ENCODE data around the gene CYTH1. TPM values are rescaled to one million over a fixed set of nuclear protein-coding genes. Genes with fewer than 3 reads are reported as not detected.

Gene CYTH1
- total and polyA plus RNA-seq, 10 donors, result 66.9 to 169 (median 131) TPM

DNA sequence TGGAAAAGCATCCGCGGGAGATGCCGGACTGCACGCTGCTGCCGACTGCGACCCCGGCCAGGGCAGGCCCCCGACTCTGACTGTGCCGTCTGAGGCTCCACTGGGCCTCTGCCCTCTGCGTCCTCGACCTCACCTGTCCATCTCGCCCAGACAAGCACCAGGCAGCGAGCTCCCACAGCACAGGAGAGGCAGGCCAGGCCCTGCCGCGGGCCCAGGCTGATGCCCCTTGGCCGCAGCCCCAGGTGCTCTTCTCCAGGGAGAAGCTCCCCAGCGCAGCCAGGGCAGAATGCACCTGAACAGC lies 106.8 kb downstream of the CYTH1 start:
- WGBS, 5 donors, result 94 to 98% (median 97%) methylated on average over 17 of the region's 17 CpGs
- Histone ChIP-seq H3K4me3 (no peak overlapping the region), H3K4me1 (peaks cover 0 to 11% (median 4%) of the 10 kb centered on the region in 6 donors), H3K36me3 (peaks cover 9 to 99% (median 80%) of the 10 kb centered on the region in 6 donors), H3K27me3 (replicated peaks in 1 of 7) (no peaks in the 10 kb centered on the region), H3K27ac (no peak overlapping the region), H3K9me3 (no peaks in the 10 kb centered on the region)
- TF ChIP-seq, protein P1, sequence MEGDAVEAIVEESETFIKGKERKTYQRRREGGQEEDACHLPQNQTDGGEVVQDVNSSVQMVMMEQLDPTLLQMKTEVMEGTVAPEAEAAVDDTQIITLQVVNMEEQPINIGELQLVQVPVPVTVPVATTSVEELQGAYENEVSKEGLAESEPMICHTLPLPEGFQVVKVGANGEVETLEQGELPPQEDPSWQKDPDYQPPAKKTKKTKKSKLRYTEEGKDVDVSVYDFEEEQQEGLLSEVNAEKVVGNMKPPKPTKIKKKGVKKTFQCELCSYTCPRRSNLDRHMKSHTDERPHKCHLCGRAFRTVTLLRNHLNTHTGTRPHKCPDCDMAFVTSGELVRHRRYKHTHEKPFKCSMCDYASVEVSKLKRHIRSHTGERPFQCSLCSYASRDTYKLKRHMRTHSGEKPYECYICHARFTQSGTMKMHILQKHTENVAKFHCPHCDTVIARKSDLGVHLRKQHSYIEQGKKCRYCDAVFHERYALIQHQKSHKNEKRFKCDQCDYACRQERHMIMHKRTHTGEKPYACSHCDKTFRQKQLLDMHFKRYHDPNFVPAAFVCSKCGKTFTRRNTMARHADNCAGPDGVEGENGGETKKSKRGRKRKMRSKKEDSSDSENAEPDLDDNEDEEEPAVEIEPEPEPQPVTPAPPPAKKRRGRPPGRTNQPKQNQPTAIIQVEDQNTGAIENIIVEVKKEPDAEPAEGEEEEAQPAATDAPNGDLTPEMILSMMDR (IDR thresholded peaks at IDR 0.05 in 8 of 11, conservative IDR thresholded peaks at IDR 0.05 in 3 of 11), result no peak
- peak in 1 of 3 donors; percentile 52 for TF ChIP-seq POLR2AphosphoS5 (IDR thresholded peaks at IDR 0.05)
- DNase-seq, result peak; percentile 62
- intact Hi-C loops (cut with DNase I; ENCODE audit: low total_unique reads), result no loop called here

DNA sequence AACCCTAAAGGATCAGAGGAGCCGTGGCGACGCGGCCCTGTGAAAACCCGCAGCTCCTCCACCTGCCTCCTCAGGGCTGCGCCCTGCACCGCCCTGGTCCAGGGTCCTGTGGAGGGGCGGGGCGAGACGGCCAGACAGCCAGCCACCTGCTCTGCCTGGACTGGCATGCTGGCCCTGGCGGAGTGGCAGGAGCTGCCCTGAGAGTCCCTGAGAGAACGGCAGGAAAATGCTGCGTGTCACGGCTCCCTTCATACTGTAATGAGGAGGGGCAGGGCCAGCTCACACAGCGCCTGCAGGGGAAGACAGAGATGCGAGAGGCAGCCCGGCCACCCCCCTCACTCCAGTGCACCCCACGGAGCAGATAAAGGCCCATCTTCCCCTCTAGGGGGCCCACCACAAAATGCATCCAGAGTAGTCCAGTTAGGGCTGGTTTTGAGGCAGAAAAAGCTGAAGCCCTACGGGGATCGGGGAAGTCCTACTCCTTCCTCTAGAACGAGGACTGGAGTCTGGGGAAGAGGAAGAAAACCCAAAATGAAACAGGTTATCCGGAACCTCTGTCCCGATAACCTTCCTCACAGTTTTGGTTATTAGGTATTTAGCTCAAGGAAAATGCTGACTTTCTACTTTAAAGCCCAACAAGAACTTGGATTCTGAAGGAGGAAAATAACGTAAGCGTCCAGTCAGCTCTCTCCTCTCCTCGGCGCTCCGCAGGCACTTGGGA lies 107.3 kb downstream of the CYTH1 start:
- DNase-seq, result peak; percentile 64
- 89 to 94% (median 91%) methylated on average over 15 to 28 of the region's 28 CpGs for WGBS, 5 donors

DNA sequence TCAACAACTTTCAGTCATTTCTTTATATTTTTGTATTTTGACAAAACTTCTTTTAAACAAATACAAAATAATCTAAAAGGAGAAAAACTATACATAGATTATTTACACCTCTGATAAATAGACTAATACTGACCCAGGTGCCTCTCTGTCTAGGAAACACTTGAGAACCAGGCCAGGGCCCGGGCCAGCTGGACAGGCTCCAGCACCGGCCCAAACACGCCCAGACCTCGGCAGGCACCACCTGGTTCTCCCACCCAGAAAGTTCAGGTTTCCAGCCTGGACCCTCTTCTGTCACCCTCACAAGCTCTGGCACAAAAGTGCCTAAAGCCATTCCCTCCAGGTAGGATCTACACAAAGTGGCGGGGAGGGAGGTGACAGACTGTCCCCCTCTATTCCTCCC lies 107.9 kb downstream of the CYTH1 start:
- intact Hi-C loops (cut with DNase I; ENCODE audit: low total_unique reads), result no loop called here
- H3K4me3 ChIP-seq, result no peak overlapping the region
- peak; percentile 52 for DNase-seq
- WGBS, 5 donors, result 88 to 94% (median 88%) methylated on average over 5 of the region's 5 CpGs
- peaks cover 0 to 11% (median 4%) of the 10 kb centered on the region in 6 donors for H3K4me1 ChIP-seq
- TF ChIP-seq POLR2A (IDR thresholded peaks at IDR 0.05), result no peak
- TF ChIP-seq, protein P1 (IDR thresholded peaks at IDR 0.05 in 8 of 11, conservative IDR thresholded peaks at IDR 0.05 in 3 of 11), result no peak
- no peaks in the 10 kb centered on the region for H3K27me3 ChIP-seq (replicated peaks in 1 of 7)
- H3K27ac ChIP-seq, result no peak overlapping the region
- H3K9me3 ChIP-seq, result no peaks in the 10 kb centered on the region
- peaks cover 7 to 92% (median 71%) of the 10 kb centered on the region in 6 donors for H3K36me3 ChIP-seq

More for the DNA sequence above, 107.3 kb downstream of the CYTH1 start:
- Histone ChIP-seq H3K27me3 (replicated peaks in 1 of 7) (no peaks in the 10 kb centered on the region), H3K4me1 (peaks cover 0 to 11% (median 4%) of the 10 kb centered on the region in 6 donors), H3K9me3 (no peaks in the 10 kb centered on the region), H3K4me3 (no peak overlapping the region), H3K27ac (no peak overlapping the region), H3K36me3 (peaks cover 9 to 98% (median 77%) of the 10 kb centered on the region in 6 donors)
- intact Hi-C loops (cut with DNase I; ENCODE audit: low total_unique reads), result no loop called here
- TF ChIP-seq, protein P1 (IDR thresholded peaks at IDR 0.05 in 8 of 11, conservative IDR thresholded peaks at IDR 0.05 in 3 of 11), result no peak
- TF ChIP-seq POLR2AphosphoS5 (IDR thresholded peaks at IDR 0.05), result peak in 2 of 3 donors; percentile 26 to 68

DNA sequence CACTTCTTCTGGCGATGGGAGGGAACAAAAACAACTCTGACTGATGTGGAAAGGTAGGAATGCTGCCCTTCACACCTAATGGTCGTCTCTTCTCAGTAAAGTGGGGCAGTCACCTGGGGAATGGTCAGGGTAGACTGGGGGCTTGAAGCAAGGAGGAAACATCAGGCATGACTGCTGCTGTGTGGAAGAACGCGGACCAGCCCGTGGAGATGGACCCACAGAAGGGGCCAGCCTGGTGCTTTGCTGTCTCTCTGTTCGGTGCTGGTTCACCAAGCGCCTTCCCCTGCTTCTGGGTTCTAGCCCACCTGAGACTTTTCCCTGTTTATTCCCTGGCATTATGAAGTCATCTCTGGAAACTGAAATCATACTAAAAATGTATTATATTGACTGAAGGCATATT lies 108.7 kb downstream of the CYTH1 start:
- TF ChIP-seq POLR2A (IDR thresholded peaks at IDR 0.05), result no peak
- no peak for TF ChIP-seq POLR2AphosphoS5 (IDR thresholded peaks at IDR 0.05)
- Histone ChIP-seq H3K4me1 (peaks cover 0 to 11% (median 4%) of the 10 kb centered on the region in 6 donors), H3K36me3 (peaks cover 7 to 87% (median 64%) of the 10 kb centered on the region in 6 donors), H3K9me3 (no peaks in the 10 kb centered on the region), H3K27me3 (replicated peaks in 1 of 7) (no peaks in the 10 kb centered on the region), H3K27ac (no peak overlapping the region), H3K4me3 (no peak overlapping the region)
- WGBS, 5 donors, result 91 to 96% (median 93%) methylated on average over 7 of the region's 7 CpGs
- intact Hi-C loops (cut with DNase I; ENCODE audit: low total_unique reads), result no loop called here
- peak; percentile 50 for DNase-seq

All from spleen (tissue), 11 donors.